T follicular helper cell (primary cell): ENCODE measurements around the gene HNRNPAB.
"Not testable (repeated sequence)": the region's sequence is repeated elsewhere in the genome, so short reads cannot be mapped to it uniquely, and the experiment has no call there.

Source experiments
- DNase-seq: peaks from one replicate; pipeline ENCODE4 v3.0.0-alpha.2; 2020; ENCODE audit warnings: low read depth

The HNRNPAB gene

DNA sequence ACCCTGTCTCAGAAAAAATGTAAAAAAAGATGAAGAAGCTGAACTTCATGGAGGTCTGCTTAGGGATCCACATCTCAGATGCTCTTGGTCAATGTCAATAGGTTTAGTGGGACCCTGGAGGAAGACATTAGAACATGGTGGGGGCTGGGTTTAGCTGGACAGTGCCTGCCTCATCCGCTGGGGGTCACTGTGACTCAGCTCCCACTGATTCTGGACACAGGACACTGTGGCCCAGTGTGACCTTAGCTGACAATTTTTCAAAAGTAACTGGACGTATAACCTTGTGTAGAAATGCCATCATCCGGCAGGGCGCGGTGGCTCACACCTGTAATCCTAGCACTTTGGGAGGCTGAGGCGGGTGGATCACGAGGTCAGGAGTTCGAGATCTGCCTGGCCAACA is 7.3 kb upstream of the HNRNPAB start:
- DNase-seq, result no peak

- not testable (repeated sequence) for DNase-seq
Measured at GRCh38 chr5:178198151-178198550, 6.2 kb upstream of the HNRNPAB start.

GRCh38 chr5:178198706-178199105 is 5.6 kb upstream of the HNRNPAB start:
- no peak for DNase-seq

DNA sequence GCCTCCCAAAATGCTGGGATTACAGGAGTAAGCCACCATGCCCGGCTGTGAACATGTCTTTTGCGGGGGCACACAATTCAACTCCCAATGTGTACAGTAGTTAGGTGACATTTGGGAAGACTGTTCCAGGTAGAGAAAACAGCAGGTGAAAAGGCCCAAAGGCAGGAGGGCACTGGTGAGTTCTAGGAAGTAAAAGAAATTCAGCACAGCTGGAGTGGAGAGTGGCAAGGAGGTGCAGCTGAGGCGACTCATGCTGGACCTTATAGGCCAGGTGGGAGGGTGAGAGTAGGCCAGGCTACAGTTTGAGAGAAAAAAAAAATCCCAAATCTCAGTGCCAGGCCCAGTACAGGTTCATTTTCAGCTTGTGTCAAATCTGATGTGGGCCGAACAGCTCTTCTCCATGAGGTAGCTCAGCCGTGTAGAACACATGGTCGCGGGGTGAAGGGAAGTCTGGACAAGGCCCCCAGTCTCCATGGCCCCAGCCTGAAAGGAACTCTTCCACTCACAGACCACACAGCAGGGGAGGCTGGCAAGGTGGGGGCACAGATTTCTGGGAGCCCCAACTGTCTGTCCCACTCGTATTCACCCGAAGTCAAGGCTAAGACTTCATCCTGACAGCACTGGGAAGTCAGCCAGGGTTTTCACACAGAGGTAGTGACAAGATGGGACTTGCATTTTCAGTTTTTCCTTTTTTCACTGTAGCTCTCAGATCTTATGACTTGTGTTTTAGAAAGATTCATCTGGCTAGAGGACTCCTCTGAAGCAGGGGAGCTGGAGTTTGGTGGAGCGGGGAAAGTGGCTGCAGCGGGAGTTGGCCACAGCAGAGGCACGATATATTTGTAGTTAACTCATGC is 4.5 kb upstream of the HNRNPAB start:
- DNase-seq, result no peak

DNA sequence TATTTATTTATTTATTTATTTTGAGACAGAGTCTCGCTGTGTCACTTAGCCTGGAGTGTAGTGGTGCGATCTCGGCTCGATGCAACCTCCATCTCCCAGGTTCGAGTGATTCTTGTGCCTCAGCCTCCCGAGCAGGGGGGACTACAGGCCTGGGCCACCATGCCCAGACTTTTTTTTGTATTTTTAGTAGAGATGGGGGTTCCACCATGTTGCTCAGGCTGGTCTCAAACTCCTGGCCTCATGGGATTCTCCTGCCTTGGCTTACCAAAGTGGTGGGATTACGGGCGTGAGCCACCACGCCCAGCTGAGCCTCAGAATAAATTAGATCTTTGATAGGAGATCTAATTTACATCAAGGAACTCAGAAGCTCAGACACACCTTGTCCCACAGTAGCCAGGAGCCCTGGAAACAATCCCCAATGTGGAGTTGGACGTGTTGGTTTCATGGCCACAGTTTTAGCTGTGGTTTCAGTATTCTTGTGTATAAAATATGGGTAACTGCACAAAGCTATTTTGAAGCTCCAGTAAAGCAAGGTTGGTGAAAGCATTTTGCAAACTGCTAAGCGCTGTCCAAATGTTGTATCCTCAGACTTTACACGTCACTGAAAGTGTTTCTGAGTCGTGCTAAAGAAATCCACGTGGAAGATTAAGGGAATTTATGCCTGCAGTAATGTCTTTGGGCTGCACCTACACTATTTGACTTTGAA is 3.0 kb upstream of the HNRNPAB start:
- DNase-seq, result no peak

GRCh38 chr5:178201927-178202235 is 2.5 kb upstream of the HNRNPAB start:
- no peak for DNase-seq

- no peak for DNase-seq
Measured at GRCh38 chr5:178202541-178202940, 1.8 kb upstream of the HNRNPAB start.

GRCh38 chr5:178203670-178204181 is 607 bp upstream of the HNRNPAB start:
- DNase-seq, result no peak

- DNase-seq, result peak; percentile 62
Measured at GRCh38 chr5:178204935-178205748, 809 bp downstream of the HNRNPAB start.

DNA sequence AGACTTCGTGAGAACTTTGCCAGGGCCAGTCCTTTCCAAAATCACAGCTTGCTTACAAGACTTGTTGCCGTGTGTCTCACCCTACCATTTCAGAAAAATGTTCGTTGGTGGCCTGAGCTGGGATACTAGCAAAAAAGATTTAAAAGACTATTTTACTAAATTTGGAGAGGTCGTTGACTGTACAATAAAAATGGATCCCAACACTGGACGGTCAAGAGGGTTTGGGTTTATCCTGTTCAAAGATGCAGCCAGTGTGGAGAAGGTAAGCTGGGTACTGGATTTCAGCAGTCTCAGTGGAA is 1.4 kb downstream of the HNRNPAB start:
- DNase-seq, result no peak

GRCh38 chr5:178206166-178207101 is 2.1 kb downstream of the HNRNPAB start:
- no peak for DNase-seq

GRCh38 chr5:178207183-178207916 is 3.0 kb downstream of the HNRNPAB start:
- DNase-seq, result no peak

DNA sequence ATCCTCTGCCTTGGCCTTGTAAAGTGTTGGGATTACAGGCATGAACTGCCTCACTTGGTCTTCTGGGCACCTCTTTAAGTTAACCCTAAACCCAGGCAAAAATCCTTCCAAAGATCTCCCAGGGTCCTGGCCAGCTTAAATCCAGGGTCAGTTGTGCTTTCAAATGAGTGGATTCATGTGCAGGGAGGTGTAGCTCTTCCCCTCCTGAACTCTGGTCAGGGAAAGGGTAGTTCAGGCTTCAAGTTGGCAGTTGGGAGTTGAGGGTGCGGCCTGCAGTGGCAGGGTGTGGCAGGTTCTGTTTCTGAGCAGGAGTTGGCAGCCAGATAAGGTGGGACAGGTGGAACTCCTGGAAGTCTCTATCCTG is 3.6 kb downstream of the HNRNPAB start:
- DNase-seq, result no peak

DNA sequence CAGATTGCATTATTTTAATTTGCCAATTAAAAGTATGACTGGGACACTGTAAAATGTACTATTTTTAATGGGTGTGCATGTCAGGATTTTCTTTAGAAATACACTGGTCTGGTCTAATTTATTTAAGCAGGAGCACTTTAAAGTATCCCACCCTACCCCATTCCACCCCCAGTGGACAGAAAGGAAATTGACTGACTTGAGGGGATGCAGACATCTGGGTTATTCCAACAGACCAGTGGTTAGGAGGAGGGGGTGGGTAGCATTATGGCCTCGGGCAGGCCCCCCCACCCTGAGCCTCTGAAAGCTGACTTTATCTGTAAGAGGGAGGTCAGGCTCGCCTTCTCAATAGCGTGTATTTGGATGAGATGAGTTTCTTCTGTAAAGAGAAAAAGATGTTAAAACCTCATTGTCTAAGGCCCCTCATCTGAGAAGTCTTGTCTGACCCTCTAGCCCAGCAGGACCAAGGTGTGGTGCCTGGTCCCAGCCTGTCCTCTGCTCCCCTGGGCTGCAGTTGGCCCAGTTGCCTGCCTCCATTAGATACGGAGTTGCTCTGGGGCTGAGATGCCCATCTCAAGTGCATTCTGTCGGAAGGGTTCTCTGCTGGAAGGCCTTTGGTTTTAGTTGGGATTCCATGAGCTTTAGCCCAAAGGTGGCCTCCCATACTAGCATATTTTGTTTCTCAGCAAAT is 4.4 kb downstream of the HNRNPAB start:
- no peak for DNase-seq

- DNase-seq, result no peak
Measured at GRCh38 chr5:178209334-178210072, 5.2 kb downstream of the HNRNPAB start.

DNA sequence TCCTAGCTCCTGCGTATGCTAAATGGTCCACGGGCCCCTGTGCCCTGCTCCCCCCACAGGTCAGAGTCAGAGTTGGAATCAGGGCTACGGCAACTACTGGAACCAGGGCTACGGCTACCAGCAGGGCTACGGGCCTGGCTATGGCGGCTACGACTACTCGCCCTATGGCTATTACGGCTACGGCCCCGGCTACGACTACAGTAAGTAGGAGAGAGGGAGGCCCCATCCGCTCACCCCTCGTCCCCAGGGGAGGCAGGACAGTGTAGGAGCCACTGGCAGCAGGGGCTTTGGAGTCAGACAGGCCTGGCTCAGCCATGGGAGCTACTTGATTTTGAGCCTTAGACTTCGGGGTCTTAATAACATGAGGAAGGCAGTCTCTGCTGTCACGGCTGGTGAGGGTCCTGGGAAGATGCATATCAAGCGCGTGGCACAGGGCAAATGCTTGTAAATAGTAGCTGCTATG is 5.8 kb downstream of the HNRNPAB start:
- no peak for DNase-seq

DNA sequence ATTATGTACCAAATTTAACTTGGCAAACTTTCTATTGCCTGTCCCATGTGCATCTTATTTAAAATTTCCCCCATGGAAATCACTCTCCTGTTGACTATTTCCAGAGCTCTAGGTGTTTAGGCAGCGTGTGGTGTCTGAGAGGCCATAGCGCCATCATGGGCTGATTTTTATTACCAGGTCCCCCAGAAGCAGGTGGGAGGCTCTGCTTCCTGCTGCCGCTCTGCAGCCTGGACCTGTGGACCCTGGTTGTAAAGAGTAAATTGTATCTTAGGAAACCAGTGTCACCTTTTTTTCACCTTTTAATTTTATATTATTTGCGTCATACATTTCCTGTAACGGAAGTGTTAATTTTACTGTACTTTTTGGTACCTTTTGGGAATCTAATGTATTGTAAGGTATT is 6.4 kb downstream of the HNRNPAB start:
- no peak for DNase-seq

DNA sequence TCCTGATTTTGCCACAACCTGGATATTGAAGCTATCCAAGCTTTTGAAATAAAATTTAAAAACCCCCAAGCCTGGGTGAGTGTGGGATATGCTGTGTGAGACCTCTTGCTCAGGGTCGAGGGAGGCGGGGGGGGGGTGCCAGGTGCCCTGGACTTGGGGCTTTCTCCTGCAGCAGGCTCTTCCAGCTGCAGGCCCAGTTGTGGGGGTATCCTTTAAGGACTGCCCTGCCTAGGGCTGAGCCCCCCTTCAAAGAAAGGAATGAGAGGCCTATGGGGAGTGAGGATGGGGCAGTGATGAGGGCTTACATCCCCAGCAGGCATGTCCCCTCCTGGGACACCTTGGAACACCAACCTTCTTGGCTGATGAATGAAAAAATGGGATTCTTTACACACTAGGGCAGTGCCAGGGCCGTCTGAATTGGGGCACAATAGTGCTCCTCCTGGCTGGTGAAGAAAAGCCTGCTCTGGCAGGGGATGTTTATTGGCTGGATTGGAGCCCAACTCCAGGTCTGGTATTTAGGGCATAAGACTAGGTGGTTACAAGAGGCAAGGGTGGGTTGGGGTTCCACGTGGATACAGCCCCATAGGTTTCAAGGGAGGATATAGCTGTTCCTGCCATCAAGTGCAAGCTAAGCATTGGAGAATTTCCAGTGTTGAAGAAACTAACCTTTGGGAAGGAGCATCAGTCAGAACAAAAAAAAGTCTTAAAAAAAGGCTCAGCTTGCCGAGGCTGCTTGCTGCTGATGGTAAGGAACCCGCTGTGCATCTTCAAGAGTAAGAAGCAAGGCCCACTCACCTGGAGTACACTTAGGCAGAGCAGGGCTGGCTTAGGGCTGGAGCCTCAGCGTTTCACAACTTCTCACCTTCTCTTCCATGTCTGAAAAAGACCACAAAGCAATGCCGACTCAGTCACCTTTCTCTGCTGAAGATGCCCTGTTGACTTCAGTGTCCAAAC is 7.0 kb downstream of the HNRNPAB start:
- no peak for DNase-seq
